WTC11 (cell line): ENCODE results near the gene CELF4. TPM values are rescaled to one million over a fixed set of nuclear protein-coding genes. Genes with fewer than 3 reads are reported as not detected.

Experiments used
- ATAC-seq: fragments of 200-7000 bp; cut with Tn5 transposase; 2 replicates; pipeline ENCODE4 v1.10.0; 2021; ENCODE audit warnings: mild to moderate bottlenecking, moderate library complexity
- CTCF ChIA-PET: fragments of 300-600 bp; sonication (Branson Sonifier 250); formaldehyde crosslinking; loops from one replicate; lab custom pipeline; 2021; ENCODE audit warnings: antibody characterized with exemption; lab: Charles Lee
- POLR2A ChIA-PET: fragments of 350-600 bp; sonication (Branson Sonifier 250); formaldehyde crosslinking; loops from one replicate; lab custom pipeline; 2021; ENCODE audit warnings: antibody characterized with exemption; lab: Charles Lee
- DNase-seq: peaks from one replicate; pipeline ENCODE4 v3.0.0; 2021; ENCODE audit warnings: low spot score
- H3K27ac Mint-ChIP-seq: 2 replicates; pipeline ENCODE4 v1.8.0; 2021; ENCODE audit warnings: mixed read lengths
- H3K27me3 Mint-ChIP-seq: 2 replicates; pipeline ENCODE4 v1.8.0; 2021; ENCODE audit warnings: low read depth, mild to moderate bottlenecking, moderate library complexity, mixed read lengths
- H3K36me3 Mint-ChIP-seq: 2 replicates; pipeline ENCODE4 v1.8.0; 2021; ENCODE audit warnings: mixed read lengths
- H3K4me1 Mint-ChIP-seq: 2 replicates; pipeline ENCODE4 v1.8.0; 2022; ENCODE audit warnings: mixed read lengths
- H3K4me3 Mint-ChIP-seq: 2 replicates; pipeline ENCODE4 v1.8.0; 2021; ENCODE audit warnings: mild to moderate bottlenecking, moderate library complexity, mixed read lengths
- H3K9me3 Mint-ChIP-seq: 2 replicates; pipeline ENCODE4 v1.8.0; 2021; ENCODE audit warnings: mixed read lengths
- ELF4 ChIP-seq: sonication (generic); formaldehyde crosslinking; IDR thresholded peaks from 2 replicates; pipeline ENCODE4 v1.8.1; 2022; ENCODE audit warnings: low read depth, mild to moderate bottlenecking, moderate library complexity, missing genetic modification reagents
- GRHL2 ChIP-seq: fragments of 250-450 bp; sonication (Bioruptor Pico); IDR thresholded peaks from 2 replicates; pipeline ENCODE4 v1.8.0; 2022; ENCODE audit warnings: mild to moderate bottlenecking, moderate library complexity; ENCODE audit not compliant: insufficient replicate concordance, severe bottlenecking
- GTF2I ChIP-seq: fragments of 250-450 bp; sonication (Bioruptor Pico); conservative IDR thresholded peaks from 2 replicates; pipeline ENCODE4 v1.4.0; 2021; ENCODE audit warnings: mild to moderate bottlenecking
- HMGA2 ChIP-seq: fragments of 250-450 bp; sonication (Bioruptor Pico); IDR thresholded peaks from 2 replicates; pipeline ENCODE4 v1.4.0; 2021; ENCODE audit warnings: mild to moderate bottlenecking, moderate library complexity
- JAZF1 ChIP-seq: fragments of 250-450 bp; sonication (Bioruptor Pico); IDR thresholded peaks from 2 replicates; pipeline ENCODE4 v1.9.0; 2021; ENCODE audit warnings: moderate library complexity, mild to moderate bottlenecking, inconsistent platforms
- JUN ChIP-seq: sonication (generic); formaldehyde crosslinking; IDR thresholded peaks from 2 replicates; pipeline ENCODE4 v1.8.0; 2023; ENCODE audit warnings: mild to moderate bottlenecking, missing genetic modification reagents
- KAT7 ChIP-seq: sonication (generic); formaldehyde crosslinking; IDR thresholded peaks from 2 replicates; pipeline ENCODE4 v1.8.1; 2023; ENCODE audit warnings: missing genetic modification reagents, mild to moderate bottlenecking, borderline replicate concordance
- NR1H2 ChIP-seq: sonication (generic); formaldehyde crosslinking; IDR thresholded peaks from 2 replicates; pipeline ENCODE4 v1.9.0; 2021; ENCODE audit warnings: mild to moderate bottlenecking, moderate library complexity, missing genetic modification reagents
- OVOL2 ChIP-seq: fragments of 250-450 bp; sonication (Bioruptor Pico); IDR thresholded peaks from 2 replicates; pipeline ENCODE4 v1.9.0; 2021; ENCODE audit warnings: mild to moderate bottlenecking, borderline replicate concordance
- PRDM15 ChIP-seq: sonication (generic); formaldehyde crosslinking; IDR thresholded peaks from 2 replicates; pipeline ENCODE4 v1.8.0; 2022; ENCODE audit warnings: missing genetic modification reagents
- RELA ChIP-seq: sonication (generic); formaldehyde crosslinking; IDR thresholded peaks from 2 replicates; pipeline ENCODE4 v1.8.1; 2022; ENCODE audit warnings: missing genetic modification reagents, mild to moderate bottlenecking, borderline replicate concordance
- SP1 ChIP-seq: sonication (generic); formaldehyde crosslinking; conservative IDR thresholded peaks from 2 replicates; pipeline ENCODE4 v1.8.1; 2022; ENCODE audit warnings: missing genetic modification reagents
- TP53 ChIP-seq: sonication (generic); formaldehyde crosslinking; IDR thresholded peaks from 2 replicates; pipeline ENCODE4 v1.8.1; 2023; ENCODE audit warnings: mild to moderate bottlenecking, missing genetic modification reagents
- ZNF121 ChIP-seq: sonication (generic); formaldehyde crosslinking; IDR thresholded peaks from 2 replicates; pipeline ENCODE4 v1.8.0; 2023; ENCODE audit warnings: missing genetic modification reagents
- ZNF219 ChIP-seq: sonication (generic); formaldehyde crosslinking; IDR thresholded peaks from 2 replicates; pipeline ENCODE4 v1.8.0; 2023; ENCODE audit warnings: missing genetic modification reagents, mild to moderate bottlenecking, borderline replicate concordance
- ZNF232 ChIP-seq: sonication (generic); formaldehyde crosslinking; IDR thresholded peaks from 2 replicates; pipeline ENCODE4 v1.8.0; 2022; ENCODE audit warnings: mild to moderate bottlenecking, missing genetic modification reagents
- ZNF263 ChIP-seq: sonication (generic); formaldehyde crosslinking; IDR thresholded peaks from 2 replicates; pipeline ENCODE4 v1.8.1; 2022; ENCODE audit warnings: low read depth, mild to moderate bottlenecking, moderate library complexity, missing genetic modification reagents
- ZNF281 ChIP-seq: sonication (generic); formaldehyde crosslinking; IDR thresholded peaks from 2 replicates; pipeline ENCODE4 v1.8.0; 2023; ENCODE audit warnings: mild to moderate bottlenecking, missing genetic modification reagents
- total RNA-seq: library from RNA; stranded (reverse); gene quantifications from 3 replicates; pipeline ENCODE4 v1.2.3, GENCODE V29; 2021
- TF ChIP-seq, protein P1 (sequence below): sonication (generic); formaldehyde crosslinking; IDR thresholded peaks from 2 replicates; pipeline ENCODE4 v1.8.0; 2022; ENCODE audit warnings: mild to moderate bottlenecking, missing genetic modification reagents
- TF ChIP-seq, protein P2 (sequence below): sonication (generic); formaldehyde crosslinking; IDR thresholded peaks from 2 replicates; pipeline ENCODE4 v1.8.1; 2022; ENCODE audit warnings: mild to moderate bottlenecking, missing genetic modification reagents, moderate library complexity, borderline replicate concordance
- TF ChIP-seq, protein P3 (sequence below): sonication (generic); formaldehyde crosslinking; IDR thresholded peaks from 2 replicates; pipeline ENCODE4 v1.8.1; 2022; ENCODE audit warnings: mild to moderate bottlenecking, moderate library complexity, missing genetic modification reagents
- TF ChIP-seq, protein P4 (sequence below): sonication (generic); formaldehyde crosslinking; IDR thresholded peaks from 2 replicates; pipeline ENCODE4 v1.8.1; 2023; ENCODE audit warnings: mild to moderate bottlenecking, missing genetic modification reagents, moderate library complexity

Gene CELF4
- total RNA-seq, 1 experiment from 2014 or later, result 2.9 TPM

DNA sequence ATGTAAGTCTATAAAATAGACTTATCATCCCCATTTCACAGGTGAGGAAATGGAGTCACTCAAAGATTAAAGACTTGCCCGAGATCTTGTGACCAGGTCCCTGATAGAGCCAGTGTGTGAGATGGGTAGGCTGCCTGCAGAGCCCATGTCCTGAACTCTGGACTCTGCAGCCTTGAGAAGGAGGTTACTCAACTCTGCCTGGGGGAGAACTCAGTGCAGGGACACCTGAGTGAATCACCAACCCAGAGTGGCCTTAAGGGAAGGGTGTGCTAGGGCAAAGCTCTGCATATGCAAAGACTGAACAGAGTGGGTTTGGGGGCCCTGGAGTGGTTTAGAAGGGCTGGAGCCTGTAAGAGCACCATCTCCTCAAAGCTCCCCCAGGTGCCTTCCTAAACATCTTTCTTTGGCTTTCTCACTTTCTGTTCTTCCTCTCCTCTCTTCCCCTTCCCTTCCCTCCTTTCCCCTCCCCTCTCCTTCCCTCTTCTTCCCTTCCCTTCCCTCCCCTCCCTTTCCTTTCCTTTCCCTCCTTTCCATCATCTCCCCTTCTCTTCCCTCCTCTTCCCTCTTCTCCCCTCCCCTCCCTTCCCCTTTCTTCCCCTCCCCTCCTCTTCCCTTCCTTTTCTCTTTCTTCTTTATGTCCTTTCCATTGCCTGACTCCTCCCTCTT lies 67.6 kb downstream of the CELF4 start:
- CTCF ChIA-PET, result interaction anchor here (1.0 to 1.6 kb wide), 2 partner anchors 13 to 39 kb away, joined by 3 to 4 read pairs; no protein-coding TSS in a partner anchor
- ATAC-seq (no peak), DNase-seq (no peak)
- Mint-ChIP-seq H3K27ac (no peak overlapping the region), H3K36me3 (no peaks in the 10 kb centered on the region), H3K9me3 (no peaks in the 10 kb centered on the region), H3K4me1 (peaks cover 23% of the 10 kb centered on the region), H3K4me3 (no peak overlapping the region), H3K27me3 (peaks cover 9% of the 10 kb centered on the region)
- POLR2A ChIA-PET, result no interaction called here
- TF ChIP-seq HMGA2 (CRISPR knock-in tag), result no peak
- TF ChIP-seq, protein P1, sequence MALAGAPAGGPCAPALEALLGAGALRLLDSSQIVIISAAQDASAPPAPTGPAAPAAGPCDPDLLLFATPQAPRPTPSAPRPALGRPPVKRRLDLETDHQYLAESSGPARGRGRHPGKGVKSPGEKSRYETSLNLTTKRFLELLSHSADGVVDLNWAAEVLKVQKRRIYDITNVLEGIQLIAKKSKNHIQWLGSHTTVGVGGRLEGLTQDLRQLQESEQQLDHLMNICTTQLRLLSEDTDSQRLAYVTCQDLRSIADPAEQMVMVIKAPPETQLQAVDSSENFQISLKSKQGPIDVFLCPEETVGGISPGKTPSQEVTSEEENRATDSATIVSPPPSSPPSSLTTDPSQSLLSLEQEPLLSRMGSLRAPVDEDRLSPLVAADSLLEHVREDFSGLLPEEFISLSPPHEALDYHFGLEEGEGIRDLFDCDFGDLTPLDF (CRISPR knock-in tag), result no peak
- no peak for TF ChIP-seq ZNF232 (CRISPR knock-in tag)
- no peak for TF ChIP-seq ZNF219 (CRISPR knock-in tag)
- no peak for TF ChIP-seq GTF2I (CRISPR knock-in tag)
- no peak for TF ChIP-seq ZNF263
- TF ChIP-seq ZNF121 (CRISPR knock-in tag), result no peak
- no peak for TF ChIP-seq NR1H2
- no peak for TF ChIP-seq PRDM15 (CRISPR knock-in tag)
- no peak for TF ChIP-seq JUN (CRISPR knock-in tag)
- no peak for TF ChIP-seq SP1 (CRISPR knock-in tag)
- no peak for TF ChIP-seq KAT7 (CRISPR knock-in tag)
- TF ChIP-seq, protein P2, sequence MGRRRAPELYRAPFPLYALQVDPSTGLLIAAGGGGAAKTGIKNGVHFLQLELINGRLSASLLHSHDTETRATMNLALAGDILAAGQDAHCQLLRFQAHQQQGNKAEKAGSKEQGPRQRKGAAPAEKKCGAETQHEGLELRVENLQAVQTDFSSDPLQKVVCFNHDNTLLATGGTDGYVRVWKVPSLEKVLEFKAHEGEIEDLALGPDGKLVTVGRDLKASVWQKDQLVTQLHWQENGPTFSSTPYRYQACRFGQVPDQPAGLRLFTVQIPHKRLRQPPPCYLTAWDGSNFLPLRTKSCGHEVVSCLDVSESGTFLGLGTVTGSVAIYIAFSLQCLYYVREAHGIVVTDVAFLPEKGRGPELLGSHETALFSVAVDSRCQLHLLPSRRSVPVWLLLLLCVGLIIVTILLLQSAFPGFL (CRISPR knock-in tag), result no peak
- TF ChIP-seq TP53 (CRISPR knock-in tag), result no peak
- no peak for TF ChIP-seq GRHL2 (CRISPR knock-in tag)
- no peak for TF ChIP-seq ZNF281 (CRISPR knock-in tag)

GRCh38 chr18:37496568-37496967 lies 69.0 kb downstream of the CELF4 start:
- no peaks in the 10 kb centered on the region for H3K36me3 Mint-ChIP-seq
- no peak overlapping the region for H3K27ac Mint-ChIP-seq
- H3K4me3 Mint-ChIP-seq, result no peak overlapping the region
- CTCF ChIA-PET, result no interaction called here
- no peaks in the 10 kb centered on the region for H3K9me3 Mint-ChIP-seq
- ATAC-seq, result no peak
- peaks cover 14% of the 10 kb centered on the region for H3K27me3 Mint-ChIP-seq
- DNase-seq, result no peak
- POLR2A ChIA-PET, result no interaction called here
- H3K4me1 Mint-ChIP-seq, result peaks cover 25% of the 10 kb centered on the region
- TF ChIP-seq OVOL2 (CRISPR knock-in tag), result no peak
- TF ChIP-seq JUN (CRISPR knock-in tag), result no peak
- TF ChIP-seq JAZF1 (CRISPR knock-in tag), result no peak
- TF ChIP-seq, protein P3, sequence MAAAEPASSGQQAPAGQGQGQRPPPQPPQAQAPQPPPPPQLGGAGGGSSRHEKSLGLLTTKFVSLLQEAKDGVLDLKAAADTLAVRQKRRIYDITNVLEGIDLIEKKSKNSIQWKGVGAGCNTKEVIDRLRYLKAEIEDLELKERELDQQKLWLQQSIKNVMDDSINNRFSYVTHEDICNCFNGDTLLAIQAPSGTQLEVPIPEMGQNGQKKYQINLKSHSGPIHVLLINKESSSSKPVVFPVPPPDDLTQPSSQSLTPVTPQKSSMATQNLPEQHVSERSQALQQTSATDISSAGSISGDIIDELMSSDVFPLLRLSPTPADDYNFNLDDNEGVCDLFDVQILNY (CRISPR knock-in tag), result no peak
- TF ChIP-seq RELA (CRISPR knock-in tag), result no peak
- TF ChIP-seq, protein P4, sequence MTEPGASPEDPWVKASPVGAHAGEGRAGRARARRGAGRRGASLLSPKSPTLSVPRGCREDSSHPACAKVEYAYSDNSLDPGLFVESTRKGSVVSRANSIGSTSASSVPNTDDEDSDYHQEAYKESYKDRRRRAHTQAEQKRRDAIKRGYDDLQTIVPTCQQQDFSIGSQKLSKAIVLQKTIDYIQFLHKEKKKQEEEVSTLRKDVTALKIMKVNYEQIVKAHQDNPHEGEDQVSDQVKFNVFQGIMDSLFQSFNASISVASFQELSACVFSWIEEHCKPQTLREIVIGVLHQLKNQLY (CRISPR knock-in tag), result no peak
- TF ChIP-seq HMGA2 (CRISPR knock-in tag), result no peak
- no peak for TF ChIP-seq NR1H2
- no peak for TF ChIP-seq ELF4
- TF ChIP-seq GRHL2 (CRISPR knock-in tag), result no peak
